Measurements from ENCODE around the gene QSOX2.
A peak's percentile ranks its signal among the peaks of the same experiment; 100 is the strongest.

The QSOX2 gene

DNA sequence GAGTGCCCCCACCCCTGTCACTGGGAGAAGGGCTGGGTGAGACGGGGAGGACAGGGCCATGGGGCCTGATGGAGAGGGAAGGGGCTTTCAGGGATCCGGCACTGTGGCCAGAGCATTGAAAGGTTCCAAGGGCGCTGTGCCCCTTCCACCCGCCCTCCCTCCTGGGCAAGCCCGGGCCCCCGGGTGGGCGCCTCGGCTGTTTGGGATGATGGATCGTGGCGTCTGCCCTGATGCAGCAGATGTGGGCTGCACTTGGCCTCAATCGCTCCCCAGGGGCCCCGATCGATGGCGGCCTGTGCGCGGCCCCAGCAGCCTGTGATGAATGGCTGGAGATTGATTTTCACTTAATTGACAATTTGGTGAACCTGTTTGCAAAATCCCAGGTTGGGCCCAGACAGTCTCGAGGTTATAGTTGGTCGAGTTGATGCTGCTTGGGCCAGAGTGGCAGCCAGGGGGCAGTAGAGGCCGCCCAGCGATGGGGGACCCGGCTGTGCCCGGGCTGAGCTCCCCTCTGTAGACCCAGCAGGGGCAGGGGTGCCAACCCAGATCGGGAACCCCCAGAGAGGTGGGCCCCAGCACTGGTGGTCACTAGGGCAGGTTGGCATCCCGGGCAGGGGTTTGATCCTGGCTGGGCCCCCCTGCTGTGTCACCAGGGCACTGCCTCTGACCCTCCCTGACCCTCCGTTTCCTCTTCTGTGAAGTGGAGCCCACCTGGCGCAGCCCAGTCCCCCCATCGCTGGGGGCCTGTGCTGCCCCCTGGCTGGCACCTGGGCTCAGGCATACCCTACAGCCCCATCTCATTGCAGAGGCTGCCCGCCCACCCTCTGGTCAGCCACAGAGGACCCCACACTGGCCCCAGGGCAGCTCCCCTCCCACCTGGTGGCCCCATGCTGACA lies 75.4 kb downstream of the QSOX2 start (continued):
- no peak for TF ChIP-seq ZNF211 (tag by site-specific recombination; IDR thresholded peaks at IDR 0.05; ENCODE audit: low read depth)
- no peak for TF ChIP-seq ZNF596 (tag by site-specific recombination; IDR thresholded peaks at IDR 0.05)
- TF ChIP-seq, protein P1, sequence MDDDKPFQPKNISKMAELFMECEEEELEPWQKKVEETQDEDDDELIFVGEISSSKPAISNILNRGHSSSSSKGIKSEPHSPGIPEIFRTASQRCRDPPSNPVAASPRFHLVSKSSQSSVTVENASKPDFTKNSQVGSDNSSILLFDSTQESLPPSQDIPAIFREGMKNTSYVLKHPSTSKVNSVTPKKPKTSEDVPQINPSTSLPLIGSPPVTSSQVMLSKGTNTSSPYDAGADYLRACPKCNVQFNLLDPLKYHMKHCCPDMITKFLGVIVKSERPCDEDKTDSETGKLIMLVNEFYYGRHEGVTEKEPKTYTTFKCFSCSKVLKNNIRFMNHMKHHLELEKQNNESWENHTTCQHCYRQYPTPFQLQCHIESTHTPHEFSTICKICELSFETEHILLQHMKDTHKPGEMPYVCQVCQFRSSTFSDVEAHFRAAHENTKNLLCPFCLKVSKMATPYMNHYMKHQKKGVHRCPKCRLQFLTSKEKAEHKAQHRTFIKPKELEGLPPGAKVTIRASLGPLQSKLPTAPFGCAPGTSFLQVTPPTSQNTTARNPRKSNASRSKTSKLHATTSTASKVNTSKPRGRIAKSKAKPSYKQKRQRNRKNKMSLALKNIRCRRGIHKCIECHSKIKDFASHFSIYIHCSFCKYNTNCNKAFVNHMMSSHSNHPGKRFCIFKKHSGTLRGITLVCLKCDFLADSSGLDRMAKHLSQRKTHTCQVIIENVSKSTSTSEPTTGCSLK (tag by site-specific recombination; IDR thresholded peaks at IDR 0.05) = no peak
- no peak for TF ChIP-seq ZNF610 (tag by site-specific recombination; IDR thresholded peaks at IDR 0.05; ENCODE audit: borderline replicate concordance)
- TF ChIP-seq, protein P2, sequence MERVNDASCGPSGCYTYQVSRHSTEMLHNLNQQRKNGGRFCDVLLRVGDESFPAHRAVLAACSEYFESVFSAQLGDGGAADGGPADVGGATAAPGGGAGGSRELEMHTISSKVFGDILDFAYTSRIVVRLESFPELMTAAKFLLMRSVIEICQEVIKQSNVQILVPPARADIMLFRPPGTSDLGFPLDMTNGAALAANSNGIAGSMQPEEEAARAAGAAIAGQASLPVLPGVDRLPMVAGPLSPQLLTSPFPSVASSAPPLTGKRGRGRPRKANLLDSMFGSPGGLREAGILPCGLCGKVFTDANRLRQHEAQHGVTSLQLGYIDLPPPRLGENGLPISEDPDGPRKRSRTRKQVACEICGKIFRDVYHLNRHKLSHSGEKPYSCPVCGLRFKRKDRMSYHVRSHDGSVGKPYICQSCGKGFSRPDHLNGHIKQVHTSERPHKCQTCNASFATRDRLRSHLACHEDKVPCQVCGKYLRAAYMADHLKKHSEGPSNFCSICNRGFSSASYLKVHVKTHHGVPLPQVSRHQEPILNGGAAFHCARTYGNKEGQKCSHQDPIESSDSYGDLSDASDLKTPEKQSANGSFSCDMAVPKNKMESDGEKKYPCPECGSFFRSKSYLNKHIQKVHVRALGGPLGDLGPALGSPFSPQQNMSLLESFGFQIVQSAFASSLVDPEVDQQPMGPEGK (tag by site-specific recombination; IDR thresholded peaks at IDR 0.05) = 0 out of 2 replicates have a peak, but pooled peaks have one; percentile 14
- no peak for TF ChIP-seq ZBTB20 (tag by site-specific recombination; IDR thresholded peaks at IDR 0.05)
- TF ChIP-seq ZNF621 (tag by site-specific recombination; IDR thresholded peaks at IDR 0.05) = no peak
- TF ChIP-seq ZIC2 (tag by site-specific recombination; IDR thresholded peaks at IDR 0.05) = 0 out of 2 replicates have a peak, but pooled peaks have one; percentile 9
- TF ChIP-seq GLIS2 (tag by site-specific recombination; IDR thresholded peaks at IDR 0.05) = peak; percentile 43; the same call in 1 of the 2 replicates
- no peak; the same call in 1 of the 2 replicates for TF ChIP-seq GLIS1 (tag by site-specific recombination; IDR thresholded peaks at IDR 0.05)
- no peak for TF ChIP-seq ZNF133 (tag by site-specific recombination; IDR thresholded peaks at IDR 0.05)
- TF ChIP-seq, protein P3, sequence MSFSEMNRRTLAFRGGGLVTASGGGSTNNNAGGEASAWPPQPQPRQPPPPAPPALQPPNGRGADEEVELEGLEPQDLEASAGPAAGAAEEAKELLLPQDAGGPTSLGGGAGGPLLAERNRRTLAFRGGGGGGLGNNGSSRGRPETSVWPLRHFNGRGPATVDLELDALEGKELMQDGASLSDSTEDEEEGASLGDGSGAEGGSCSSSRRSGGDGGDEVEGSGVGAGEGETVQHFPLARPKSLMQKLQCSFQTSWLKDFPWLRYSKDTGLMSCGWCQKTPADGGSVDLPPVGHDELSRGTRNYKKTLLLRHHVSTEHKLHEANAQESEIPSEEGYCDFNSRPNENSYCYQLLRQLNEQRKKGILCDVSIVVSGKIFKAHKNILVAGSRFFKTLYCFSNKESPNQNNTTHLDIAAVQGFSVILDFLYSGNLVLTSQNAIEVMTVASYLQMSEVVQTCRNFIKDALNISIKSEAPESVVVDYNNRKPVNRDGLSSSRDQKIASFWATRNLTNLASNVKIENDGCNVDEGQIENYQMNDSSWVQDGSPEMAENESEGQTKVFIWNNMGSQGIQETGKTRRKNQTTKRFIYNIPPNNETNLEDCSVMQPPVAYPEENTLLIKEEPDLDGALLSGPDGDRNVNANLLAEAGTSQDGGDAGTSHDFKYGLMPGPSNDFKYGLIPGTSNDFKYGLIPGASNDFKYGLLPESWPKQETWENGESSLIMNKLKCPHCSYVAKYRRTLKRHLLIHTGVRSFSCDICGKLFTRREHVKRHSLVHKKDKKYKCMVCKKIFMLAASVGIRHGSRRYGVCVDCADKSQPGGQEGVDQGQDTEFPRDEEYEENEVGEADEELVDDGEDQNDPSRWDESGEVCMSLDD (tag by site-specific recombination; IDR thresholded peaks at IDR 0.05) = no peak
- TF ChIP-seq ZNF335 (tag by site-specific recombination; conservative IDR thresholded peaks at IDR 0.05) = no peak
- no peak for TF ChIP-seq ZSCAN30 (tag by site-specific recombination; IDR thresholded peaks at IDR 0.05)
- no peak for TF ChIP-seq ZNF248 (tag by site-specific recombination; IDR thresholded peaks at IDR 0.05)

DNA sequence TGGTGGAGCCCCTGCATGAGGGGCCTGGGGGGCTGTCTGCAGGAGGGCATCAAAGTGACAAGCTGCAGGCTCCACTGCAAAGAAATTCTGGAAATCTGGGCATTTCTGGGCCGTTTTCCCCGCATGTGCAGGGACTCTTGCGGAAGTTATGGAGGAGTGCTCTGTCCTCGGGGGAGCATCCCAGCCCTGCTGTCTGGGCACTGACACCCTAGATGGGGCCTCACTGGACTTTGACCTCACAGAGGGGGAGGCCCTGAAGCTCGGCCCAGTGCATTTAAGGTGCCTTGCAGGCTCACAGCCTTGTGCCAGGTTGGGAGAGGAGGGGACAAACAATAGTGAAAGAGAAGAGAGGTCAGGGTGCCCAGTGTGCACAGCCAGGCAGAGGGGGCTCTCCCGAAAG lies 76.1 kb downstream of the QSOX2 start:
- no peak overlapping the region for H3K4me3 ChIP-seq (ENCODE audit: low read depth, low read length)
- POLR2A ChIA-PET = no interaction called here
- CTCF ChIA-PET = interaction anchor here (0.6 to 4.4 kb wide), 13 partner anchors 9 to 113 kb away, joined by 3 to 39 read pairs (median 6); no protein-coding TSS in a partner anchor
- H3K9me3 ChIP-seq (ENCODE audit: control insufficient read depth, insufficient read depth, low read depth, low read length) = no peaks in the 10 kb centered on the region
- no peak overlapping the region for H3K27ac ChIP-seq (ENCODE audit: extremely low read depth, low read depth, low read length)
- peaks cover 4% of the 10 kb centered on the region; the same call in 1 of the 2 replicates for H3K4me1 ChIP-seq (ENCODE audit: control insufficient read depth, insufficient read depth, low read length)
- TF ChIP-seq ZNF670 (tag by site-specific recombination; IDR thresholded peaks at IDR 0.05; ENCODE audit: low read depth) = no peak
- TF ChIP-seq ZNF416 (tag by site-specific recombination; IDR thresholded peaks at IDR 0.05) = no peak
- no peaks in the 10 kb centered on the region for H3K36me3 ChIP-seq (ENCODE audit: control insufficient read depth in 2 of 2, insufficient read depth in 1 of 2, low read length in 2 of 2)

Data from HEK293 (cell line).